Gastrocnemius medialis (tissue), 4 donors: Measurements from ENCODE around the gene PTH2R. TPM values are rescaled to one million over a fixed set of nuclear protein-coding genes. Genes with fewer than 3 reads are reported as not detected.

Source experiments
- ATAC-seq, 2 donors: fragments of 150-250 bp; one replicate each; pipeline ENCODE4 v1.9.1; 2016
- DNase-seq, 2 donors: peaks; one replicate each; pipeline ENCODE4 v3.0.0-alpha.2; 2019
- H3K27ac ChIP-seq, 4 donors: fragments of 200-600 bp; sonication (generic); 1 replicate in 1 of 4; 2 replicates in 3 of 4; pipeline ENCODE4 v1.5.1; 2016 to 2018; ENCODE audit warnings: mild to moderate bottlenecking in 2 of 4, moderate library complexity in 1 of 4
- H3K27me3 ChIP-seq, 3 donors: fragments of 200-600 bp; sonication (generic) in 2 of 3; 1 replicate in 1 of 3; 2 replicates in 2 of 3; pipeline versions ENCODE4 v1.5.1 to v1.6.0; 2016 to 2019; ENCODE audit warnings: mild to moderate bottlenecking in 1 of 3, moderate library complexity in 1 of 3
- H3K36me3 ChIP-seq, 2 donors: fragments of 200-600 bp; sonication (generic) in 1 of 2; one replicate each; pipeline ENCODE4 v1.5.1; 2017 to 2018
- H3K4me1 ChIP-seq, 2 donors: fragments of 200-600 bp; sonication (generic) in 1 of 2; one replicate each; pipeline ENCODE4 v1.5.1; 2016 to 2017; ENCODE audit warnings: mild to moderate bottlenecking in 2 of 2
- H3K4me3 ChIP-seq, 4 donors: fragments of 200-600 bp; sonication (generic) in 3 of 4; 1 replicate in 1 of 4; 2 replicates in 3 of 4; pipeline ENCODE4 v1.5.1; 2016 to 2019; ENCODE audit warnings: mild to moderate bottlenecking in 2 of 4
- H3K9me3 ChIP-seq, 3 donors: fragments of 200-600 bp; sonication (generic) in 2 of 3; 1 replicate in 1 of 3; 2 replicates in 2 of 3; pipeline ENCODE4 v1.5.1; 2016 to 2019
- POLR2A ChIP-seq, 2 donors: fragments of 450-650 bp; IDR thresholded peaks; one replicate each; pipeline ENCODE4 v1.6.1; 2017; ENCODE audit warnings: antibody characterized with exemption in 2 of 2, mild to moderate bottlenecking in 2 of 2, moderate library complexity in 2 of 2
- in situ Hi-C, 4 donors: fragments of 200-750 bp; cut with MboI; loops; one replicate each; pipeline versions ENCODE4 v1.15.0 to v1.8.0; 2017; ENCODE audit warnings: low sequenced_read_pairs in 4 of 4
- intact Hi-C: fragments of 100-400 bp; cut with DNase I; formaldehyde crosslinking; loops from one replicate; pipeline ENCODE4 v1.15.1; 2023; ENCODE audit warnings: low total_unique reads
- total RNA-seq, 4 donors: library from RNA; depleted of rRNA; stranded (reverse); fragments of >200 nt; gene quantifications; one replicate each; pipeline versions ENCODE4 v1.1.0 to v1.2.3, GENCODE V29; 2016
- TF ChIP-seq, protein P1 (sequence below), 5 experiments: fragments of 450-650 bp in 3 of 5; fragments of 200-600 bp in 2 of 5; sonication (generic) in 2 of 5; IDR thresholded peaks in 4 of 5; conservative IDR thresholded peaks in 1 of 5; 1 replicate in 4 of 5; 2 replicates in 1 of 5; pipeline ENCODE4 v1.5.1; 2016 to 2019; ENCODE audit warnings: antibody characterized with exemption in 5 of 5, mild to moderate bottlenecking in 3 of 5, moderate library complexity in 3 of 5

Gene PTH2R
- total RNA-seq, 4 donors from 2014 or later = not detected

- Histone ChIP-seq H3K4me3 (no peak overlapping the region), H3K9me3 (no peaks in the 10 kb centered on the region), H3K27me3 (no peaks in the 10 kb centered on the region), H3K4me1 (no peaks in the 10 kb centered on the region), H3K36me3 (no peaks in the 10 kb centered on the region), H3K27ac (no peak overlapping the region)
- in situ Hi-C loops = no loop called here
- ATAC-seq (no peak), DNase-seq (no peak)
- intact Hi-C loops = no loop called here
- no peak for TF ChIP-seq POLR2A (IDR thresholded peaks at IDR 0.05)
Measured at GRCh38 chr2:208541461-208541988, 134.9 kb downstream of the PTH2R start.

GRCh38 chr2:208541989-208542464 is 135.4 kb downstream of the PTH2R start:
- intact Hi-C loops (no loop called here), in situ Hi-C loops (no loop called here)
- Histone ChIP-seq H3K27me3 (no peaks in the 10 kb centered on the region), H3K27ac (no peak overlapping the region), H3K9me3 (no peaks in the 10 kb centered on the region), H3K4me1 (no peaks in the 10 kb centered on the region), H3K36me3 (no peaks in the 10 kb centered on the region), H3K4me3 (no peak overlapping the region)
- DNase-seq = no peak
- no peak for ATAC-seq
- no peak for TF ChIP-seq POLR2A (IDR thresholded peaks at IDR 0.05)
- TF ChIP-seq, protein P1, sequence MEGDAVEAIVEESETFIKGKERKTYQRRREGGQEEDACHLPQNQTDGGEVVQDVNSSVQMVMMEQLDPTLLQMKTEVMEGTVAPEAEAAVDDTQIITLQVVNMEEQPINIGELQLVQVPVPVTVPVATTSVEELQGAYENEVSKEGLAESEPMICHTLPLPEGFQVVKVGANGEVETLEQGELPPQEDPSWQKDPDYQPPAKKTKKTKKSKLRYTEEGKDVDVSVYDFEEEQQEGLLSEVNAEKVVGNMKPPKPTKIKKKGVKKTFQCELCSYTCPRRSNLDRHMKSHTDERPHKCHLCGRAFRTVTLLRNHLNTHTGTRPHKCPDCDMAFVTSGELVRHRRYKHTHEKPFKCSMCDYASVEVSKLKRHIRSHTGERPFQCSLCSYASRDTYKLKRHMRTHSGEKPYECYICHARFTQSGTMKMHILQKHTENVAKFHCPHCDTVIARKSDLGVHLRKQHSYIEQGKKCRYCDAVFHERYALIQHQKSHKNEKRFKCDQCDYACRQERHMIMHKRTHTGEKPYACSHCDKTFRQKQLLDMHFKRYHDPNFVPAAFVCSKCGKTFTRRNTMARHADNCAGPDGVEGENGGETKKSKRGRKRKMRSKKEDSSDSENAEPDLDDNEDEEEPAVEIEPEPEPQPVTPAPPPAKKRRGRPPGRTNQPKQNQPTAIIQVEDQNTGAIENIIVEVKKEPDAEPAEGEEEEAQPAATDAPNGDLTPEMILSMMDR (IDR thresholded peaks at IDR 0.05 in 4 of 5, conservative IDR thresholded peaks at IDR 0.05 in 1 of 5) = no peak

GRCh38 chr2:208542465-208543041 is 136.0 kb downstream of the PTH2R start:
- H3K27me3 ChIP-seq = no peaks in the 10 kb centered on the region
- no peaks in the 10 kb centered on the region for H3K4me1 ChIP-seq
- DNase-seq (no peak), ATAC-seq (no peak)
- no peak overlapping the region for H3K27ac ChIP-seq
- in situ Hi-C loops = no loop called here
- intact Hi-C loops = no loop called here
- H3K9me3 ChIP-seq = no peaks in the 10 kb centered on the region
- no peak overlapping the region for H3K4me3 ChIP-seq
- TF ChIP-seq, protein P1 (IDR thresholded peaks at IDR 0.05 in 4 of 5, conservative IDR thresholded peaks at IDR 0.05 in 1 of 5) = no peak
- TF ChIP-seq POLR2A (IDR thresholded peaks at IDR 0.05) = no peak
- no peaks in the 10 kb centered on the region for H3K36me3 ChIP-seq

Other genes starting within 250 kb of the PTH2R start
- gene CRYGA, start 243.2 kb upstream of the PTH2R start, total RNA-seq = not detected
- not detected for gene C2orf80, start 216.8 kb upstream of the PTH2R start, total RNA-seq
- 10 to 100 TPM; 11.2 to 39.0 (median 15.0) TPM for gene IDH1, start 151.7 kb upstream of the PTH2R start, total RNA-seq
- gene PIKFYVE, start 140.5 kb upstream of the PTH2R start, total RNA-seq = 10 to 100 TPM; 14.0 to 23.9 (median 17.9) TPM